ENCODE results near the gene BLOC1S6. TPM values are rescaled to one million over a fixed set of nuclear protein-coding genes. Genes with fewer than 3 reads are reported as not detected.

Gene BLOC1S6
- total RNA-seq, 1 donor from 2014 or later: 64.2 TPM

DNA sequence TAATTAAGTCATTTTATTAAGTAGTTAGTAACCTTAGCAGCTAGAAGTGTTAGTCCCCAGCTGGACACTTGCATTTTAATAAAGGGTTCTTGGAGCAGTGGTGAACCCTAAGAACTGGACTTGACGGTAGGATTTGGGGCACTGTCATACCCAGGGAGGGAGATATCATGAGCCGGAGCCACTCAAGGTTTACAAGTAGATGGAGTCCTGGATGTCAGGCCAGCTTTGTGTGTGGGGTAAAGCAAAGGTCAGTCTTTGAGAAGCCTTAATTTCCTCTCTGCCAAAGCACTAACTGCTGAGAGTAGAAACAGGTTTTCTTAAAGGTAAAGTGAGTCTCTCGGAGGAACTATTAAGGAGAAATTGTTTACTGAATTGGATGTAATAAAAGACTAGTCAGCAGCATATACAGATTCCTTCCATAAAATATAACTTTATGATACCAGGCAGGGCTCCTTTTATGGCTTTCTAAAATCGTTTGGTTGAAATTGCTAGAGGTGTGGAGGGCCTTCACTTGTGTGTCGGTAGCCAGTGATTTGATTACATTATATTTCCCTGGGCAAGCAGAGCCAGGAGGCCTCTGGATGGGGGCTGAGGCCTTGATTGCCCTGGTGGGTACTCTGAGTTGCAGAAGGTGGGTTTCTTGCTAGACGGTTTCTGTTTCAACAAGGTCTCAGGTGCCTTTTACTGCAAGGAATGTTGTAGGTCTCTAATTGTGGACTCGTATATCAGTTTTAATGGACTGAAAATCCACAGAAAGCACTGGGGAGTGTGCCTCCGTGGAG lies 70.8 kb downstream of the BLOC1S6 start:
- Mint-ChIP-seq H3K27ac (ENCODE audit: unreplicated experiment) (no peak overlapping the region), H3K27me3 (ENCODE audit: low read depth, unreplicated experiment) (no peaks in the 10 kb centered on the region), H3K4me3 (ENCODE audit: unreplicated experiment) (no peak overlapping the region), H3K36me3 (ENCODE audit: low read depth, unreplicated experiment) (peaks cover 3% of the 10 kb centered on the region), H3K4me1 (ENCODE audit: low read depth, unreplicated experiment) (no peaks in the 10 kb centered on the region), H3K9me3 (ENCODE audit: unreplicated experiment) (peaks cover 3% of the 10 kb centered on the region)
- no peak for DNase-seq (ENCODE audit: low read depth)
- TF ChIP-seq EZH2 (IDR thresholded peaks at IDR 0.05; ENCODE audit: insufficient read depth, low read length): no peak
- TF ChIP-seq, protein P1, sequence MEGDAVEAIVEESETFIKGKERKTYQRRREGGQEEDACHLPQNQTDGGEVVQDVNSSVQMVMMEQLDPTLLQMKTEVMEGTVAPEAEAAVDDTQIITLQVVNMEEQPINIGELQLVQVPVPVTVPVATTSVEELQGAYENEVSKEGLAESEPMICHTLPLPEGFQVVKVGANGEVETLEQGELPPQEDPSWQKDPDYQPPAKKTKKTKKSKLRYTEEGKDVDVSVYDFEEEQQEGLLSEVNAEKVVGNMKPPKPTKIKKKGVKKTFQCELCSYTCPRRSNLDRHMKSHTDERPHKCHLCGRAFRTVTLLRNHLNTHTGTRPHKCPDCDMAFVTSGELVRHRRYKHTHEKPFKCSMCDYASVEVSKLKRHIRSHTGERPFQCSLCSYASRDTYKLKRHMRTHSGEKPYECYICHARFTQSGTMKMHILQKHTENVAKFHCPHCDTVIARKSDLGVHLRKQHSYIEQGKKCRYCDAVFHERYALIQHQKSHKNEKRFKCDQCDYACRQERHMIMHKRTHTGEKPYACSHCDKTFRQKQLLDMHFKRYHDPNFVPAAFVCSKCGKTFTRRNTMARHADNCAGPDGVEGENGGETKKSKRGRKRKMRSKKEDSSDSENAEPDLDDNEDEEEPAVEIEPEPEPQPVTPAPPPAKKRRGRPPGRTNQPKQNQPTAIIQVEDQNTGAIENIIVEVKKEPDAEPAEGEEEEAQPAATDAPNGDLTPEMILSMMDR (IDR thresholded peaks at IDR 0.05; ENCODE audit: insufficient read depth, low read depth, low read length): no peak
- no peaks in the 10 kb centered on the region for H3K9me3 ChIP-seq (ENCODE audit: insufficient read depth, low read depth, low read length)
- H3K9ac ChIP-seq (ENCODE audit: low read length): no peak overlapping the region
- no peaks in the 10 kb centered on the region for H3K27me3 ChIP-seq (ENCODE audit: insufficient read depth, low read length)
- H3K4me1 ChIP-seq (ENCODE audit: insufficient read depth, low read length): no peaks in the 10 kb centered on the region
- no peak for FAIRE-seq
- H4K20me1 ChIP-seq (ENCODE audit: insufficient read depth, low read length): no peaks in the 10 kb centered on the region
- H3K4me3 ChIP-seq (ENCODE audit: insufficient read depth, low read depth, low read length): no peak overlapping the region
- H3K27ac ChIP-seq (ENCODE audit: low read depth, low read length): no peak overlapping the region
- no peaks in the 10 kb centered on the region for H3K36me3 ChIP-seq (ENCODE audit: insufficient read depth, low read length)
- no peak overlapping the region for H2AFZ ChIP-seq (ENCODE audit: low read depth, low read length)
- no peak overlapping the region for H3K4me2 ChIP-seq (ENCODE audit: low read length)
- H3K79me2 ChIP-seq (ENCODE audit: insufficient read depth, low read length): no peaks in the 10 kb centered on the region

Other genes starting within 250 kb of the BLOC1S6 start
- 5.1 and 5.4 TPM in 2 replicates for gene GATM, start 208.8 kb upstream of the BLOC1S6 start, total RNA-seq
- gene SLC30A4, start 64.6 kb upstream of the BLOC1S6 start, total RNA-seq: 6.8 and 8.0 TPM in 2 replicates
- gene SQOR, start 47.6 kb downstream of the BLOC1S6 start, total RNA-seq: 4.0 and 4.2 TPM in 2 replicates